ENCODE measurements around the gene PARVG. TPM values are rescaled to one million over a fixed set of nuclear protein-coding genes. Genes with fewer than 3 reads are reported as not detected.

Gene PARVG, protein sequence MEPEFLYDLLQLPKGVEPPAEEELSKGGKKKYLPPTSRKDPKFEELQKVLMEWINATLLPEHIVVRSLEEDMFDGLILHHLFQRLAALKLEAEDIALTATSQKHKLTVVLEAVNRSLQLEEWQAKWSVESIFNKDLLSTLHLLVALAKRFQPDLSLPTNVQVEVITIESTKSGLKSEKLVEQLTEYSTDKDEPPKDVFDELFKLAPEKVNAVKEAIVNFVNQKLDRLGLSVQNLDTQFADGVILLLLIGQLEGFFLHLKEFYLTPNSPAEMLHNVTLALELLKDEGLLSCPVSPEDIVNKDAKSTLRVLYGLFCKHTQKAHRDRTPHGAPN
- total RNA-seq (10 to 100 TPM; 56.0 to 57.4 TPM), polyA plus RNA-seq (94.4 TPM)

DNA sequence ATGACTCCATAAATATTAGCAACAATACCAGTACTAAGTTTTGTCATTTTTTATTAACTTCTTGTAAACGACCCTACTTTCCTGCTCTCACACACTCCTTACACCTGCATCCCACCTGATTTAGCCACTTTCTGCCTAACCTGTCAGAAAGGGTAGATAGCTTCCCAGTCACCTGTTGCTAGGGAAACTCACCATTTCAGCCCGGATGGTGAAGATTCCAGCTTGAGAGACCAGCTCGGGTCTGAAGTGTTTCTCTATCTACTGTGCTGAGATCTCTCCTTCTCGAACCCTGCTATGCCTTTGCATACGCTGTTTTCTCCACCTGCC lies at the start of gene PARVG:
PARVG (plus strand) TSS at position 220 of the 327 bp plus-strand sequence. CDS start 2,405 bp downstream, outside the sequence.
- Histone ChIP-seq H3K27ac (ENCODE audit: low read depth, low read length) (peak within 1 kb of the TSS; percentile 73), H3K36me3 (ENCODE audit: insufficient read depth, low read length) (peaks cover 11% of the 10 kb centered on the region), H3K9me3 (ENCODE audit: low read length) (no peaks in the 10 kb centered on the region), H3K27me3 (ENCODE audit: insufficient read depth, low read length, poor library complexity, severe bottlenecking) (no peaks in the 10 kb centered on the region), H3K4me3 (ENCODE audit: low read length) (peak within 1 kb of the TSS; percentile 61), H3K4me1 (ENCODE audit: insufficient read depth, low read length) (peaks cover 24% of the 10 kb centered on the region)
- ChIA-PET CTCF (interaction anchor here (0.7 to 0.9 kb wide), 3 partner anchors 9 to 187 kb away, joined by 3 to 4 read pairs (median 3); no protein-coding TSS in a partner anchor), POLR2A (interaction anchor here (0.6 to 1.5 kb wide), 6 partner anchors 8 to 487 kb away, joined by 3 to 6 read pairs (median 4); no protein-coding TSS in a partner anchor)
- no peaks in the 10 kb centered on the region for H3K9me3 Mint-ChIP-seq
- H3K36me3 Mint-ChIP-seq: peaks cover 0 to 33% (median 2%) of the 10 kb centered on the region in 3 donors
- H3K4me3 Mint-ChIP-seq: peak within 1 kb of the TSS; percentile 84 to 96 (median 90)
- H3K4me1 Mint-ChIP-seq: peaks cover 21 to 43% (median 24%) of the 10 kb centered on the region in 3 donors
- peak within 1 kb of the TSS; percentile 94 to 99 (median 98) for H3K27ac Mint-ChIP-seq
- H3K27me3 Mint-ChIP-seq: no peaks in the 10 kb centered on the region
- DNase-seq: peak in 4 of 5 donors; percentile 37 to 70 (median 66)

DNA sequence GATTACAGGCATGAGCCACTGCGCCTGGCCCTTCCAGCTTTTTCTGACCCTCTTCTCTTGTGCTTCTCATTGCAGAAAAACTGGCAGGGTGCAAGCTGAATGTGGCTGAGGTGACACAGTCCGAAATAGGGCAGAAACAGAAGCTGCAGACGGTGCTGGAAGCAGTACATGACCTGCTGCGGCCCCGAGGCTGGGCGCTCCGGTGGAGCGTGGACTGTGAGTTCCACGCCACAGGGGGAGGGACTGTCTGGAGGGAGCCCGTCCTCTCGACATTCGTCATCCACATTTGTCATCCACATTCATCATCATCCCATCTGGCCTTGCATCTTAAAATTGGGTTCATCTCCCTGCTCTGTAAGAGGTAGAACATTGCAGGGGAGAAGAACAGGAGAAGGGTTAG lies 49.3 kb upstream of the PARVG start:
- H3K4me3 ChIP-seq (ENCODE audit: low read length): no peak overlapping the region
- Mint-ChIP-seq H3K27ac (peak overlapping the region in 1 of 8 donors; percentile 28), H3K27me3 (peaks cover 0 to 6% of the 10 kb centered on the region in 2 donors), H3K4me3 (no peak overlapping the region), H3K4me1 (no peaks in the 10 kb centered on the region), H3K9me3 (peaks cover 8 to 13% (median 9%) of the 10 kb centered on the region in 5 donors), H3K36me3 (peaks cover 15 to 53% (median 21%) of the 10 kb centered on the region in 3 donors)
- no peaks in the 10 kb centered on the region for H3K9me3 ChIP-seq (ENCODE audit: low read length)
- ChIA-PET POLR2A (no interaction called here), CTCF (no interaction called here)
- no peaks in the 10 kb centered on the region for H3K27me3 ChIP-seq (ENCODE audit: insufficient read depth, low read length, poor library complexity, severe bottlenecking)
- no peak for DNase-seq
- no peaks in the 10 kb centered on the region for H3K4me1 ChIP-seq (ENCODE audit: insufficient read depth, low read length)
- H3K27ac ChIP-seq (ENCODE audit: low read depth, low read length): no peak overlapping the region
- H3K36me3 ChIP-seq (ENCODE audit: insufficient read depth, low read length): no peaks in the 10 kb centered on the region

DNA sequence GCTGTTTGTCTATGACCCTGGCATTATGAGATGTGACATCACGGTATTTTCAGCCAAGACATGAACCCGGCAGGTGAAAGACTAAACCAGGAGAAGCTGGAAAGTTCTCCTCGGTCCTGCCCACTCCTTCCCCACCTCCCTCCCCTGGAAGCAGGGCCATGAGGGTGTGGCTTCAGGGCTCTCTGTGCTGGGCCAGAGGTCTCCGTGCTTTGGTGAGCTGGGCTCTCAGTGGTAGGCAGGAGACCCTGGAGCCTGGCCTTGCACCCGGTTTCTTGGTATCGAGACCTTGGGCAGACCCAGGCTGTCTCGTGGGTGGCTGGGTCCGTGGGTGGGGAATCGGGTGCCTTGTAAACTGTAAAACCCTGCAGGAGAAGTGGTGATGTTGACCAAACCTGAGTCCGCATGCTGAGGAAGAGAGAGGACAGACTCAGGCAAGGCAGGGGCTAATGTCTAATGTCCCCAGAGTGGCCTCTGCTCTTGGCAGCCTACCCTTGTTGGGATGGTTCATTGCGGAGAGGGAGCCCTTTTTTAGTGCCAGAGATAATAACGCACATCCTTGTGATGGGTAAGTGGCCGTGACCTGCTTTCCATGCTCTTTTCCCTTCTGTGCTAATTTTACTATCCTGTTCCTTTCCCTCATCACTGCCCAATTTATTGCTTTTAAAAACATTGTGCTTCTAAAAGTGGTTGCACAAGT lies 48.6 kb upstream of the PARVG start:
- no peak for DNase-seq
- peaks cover 0 to 6% of the 10 kb centered on the region in 2 donors for H3K27me3 Mint-ChIP-seq

DNA sequence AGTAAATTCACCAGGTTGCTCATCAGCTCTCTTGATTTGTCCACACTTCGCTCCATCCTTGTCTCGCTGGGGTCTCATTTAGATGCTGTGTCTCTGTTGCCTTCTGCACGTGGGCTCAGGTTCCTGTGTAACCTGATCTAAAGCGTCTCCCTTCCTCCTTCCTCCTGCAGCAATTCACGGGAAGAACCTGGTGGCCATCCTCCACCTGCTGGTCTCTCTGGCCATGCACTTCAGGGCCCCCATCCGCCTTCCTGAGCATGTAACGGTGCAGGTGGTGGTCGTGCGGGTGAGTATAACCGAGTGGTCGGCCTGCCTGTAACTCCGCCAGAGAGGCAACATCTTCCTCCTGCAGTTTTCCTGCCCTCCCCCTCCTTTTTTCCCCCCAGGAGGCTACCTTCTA lies 48.0 kb upstream of the PARVG start:
- no peaks in the 10 kb centered on the region for H3K4me1 ChIP-seq (ENCODE audit: insufficient read depth, low read length)
- H3K4me3 ChIP-seq (ENCODE audit: low read length): no peak overlapping the region
- no peaks in the 10 kb centered on the region for H3K36me3 ChIP-seq (ENCODE audit: insufficient read depth, low read length)
- ChIA-PET POLR2A (no interaction called here), CTCF (no interaction called here)
- H3K27ac ChIP-seq (ENCODE audit: low read depth, low read length): no peak overlapping the region
- Mint-ChIP-seq H3K4me1 (no peaks in the 10 kb centered on the region), H3K4me3 (peak overlapping the region in 1 of 7 donors; percentile 79), H3K27me3 (peaks cover 0 to 4% of the 10 kb centered on the region in 2 donors), H3K36me3 (peaks cover 18 to 59% (median 24%) of the 10 kb centered on the region in 3 donors), H3K9me3 (peaks cover 3 to 11% (median 5%) of the 10 kb centered on the region in 5 donors), H3K27ac (no peak overlapping the region)
- no peaks in the 10 kb centered on the region for H3K27me3 ChIP-seq (ENCODE audit: insufficient read depth, low read length, poor library complexity, severe bottlenecking)
- no peak for DNase-seq
- H3K9me3 ChIP-seq (ENCODE audit: low read length): no peaks in the 10 kb centered on the region

More for the DNA sequence above, 48.6 kb upstream of the PARVG start:
- POLR2A ChIA-PET: no interaction called here
- Mint-ChIP-seq H3K9me3 (peaks cover 6 to 9% (median 8%) of the 10 kb centered on the region in 5 donors), H3K4me1 (no peaks in the 10 kb centered on the region), H3K36me3 (peaks cover 20 to 56% (median 22%) of the 10 kb centered on the region in 3 donors), H3K27ac (no peak overlapping the region), H3K4me3 (no peak overlapping the region)
- Histone ChIP-seq H3K4me3 (ENCODE audit: low read length) (no peak overlapping the region), H3K36me3 (ENCODE audit: insufficient read depth, low read length) (no peaks in the 10 kb centered on the region), H3K9me3 (ENCODE audit: low read length) (no peaks in the 10 kb centered on the region), H3K4me1 (ENCODE audit: insufficient read depth, low read length) (no peaks in the 10 kb centered on the region), H3K27ac (ENCODE audit: low read depth, low read length) (no peak overlapping the region), H3K27me3 (ENCODE audit: insufficient read depth, low read length, poor library complexity, severe bottlenecking) (no peaks in the 10 kb centered on the region)
- CTCF ChIA-PET: no interaction called here

DNA sequence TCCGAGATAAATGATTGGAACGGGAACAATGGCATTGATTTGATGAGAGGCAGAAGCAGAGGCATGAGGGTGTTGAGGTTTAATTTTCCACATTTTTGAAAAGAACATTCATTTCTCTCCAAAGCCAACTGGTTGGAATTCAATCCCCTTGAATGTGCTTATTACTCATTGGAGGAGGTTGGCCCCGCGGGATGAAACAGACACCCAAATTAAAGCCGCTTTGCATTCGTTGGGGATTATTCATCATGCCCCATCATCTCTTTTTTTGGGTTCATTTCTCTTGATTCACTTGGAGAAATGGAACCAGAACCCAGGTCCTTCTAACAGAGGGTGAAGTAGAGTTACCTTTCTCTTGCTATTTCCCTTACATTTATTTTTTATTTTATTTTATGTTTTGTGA lies 47.6 kb upstream of the PARVG start:
- CTCF ChIA-PET: no interaction called here
- peaks cover 0 to 4% of the 10 kb centered on the region in 2 donors for H3K27me3 Mint-ChIP-seq
- no peak overlapping the region for H3K27ac Mint-ChIP-seq
- H3K4me1 Mint-ChIP-seq: no peaks in the 10 kb centered on the region
- POLR2A ChIA-PET: no interaction called here
- no peak overlapping the region for H3K4me3 ChIP-seq (ENCODE audit: low read length)
- peaks cover 18 to 63% (median 27%) of the 10 kb centered on the region in 3 donors for H3K36me3 Mint-ChIP-seq
- no peaks in the 10 kb centered on the region for H3K27me3 ChIP-seq (ENCODE audit: insufficient read depth, low read length, poor library complexity, severe bottlenecking)
- peaks cover 3 to 12% (median 5%) of the 10 kb centered on the region in 5 donors for H3K9me3 Mint-ChIP-seq
- H3K4me3 Mint-ChIP-seq: no peak overlapping the region
- DNase-seq: no peak
- no peaks in the 10 kb centered on the region for H3K9me3 ChIP-seq (ENCODE audit: low read length)
- H3K36me3 ChIP-seq (ENCODE audit: insufficient read depth, low read length): no peaks in the 10 kb centered on the region
- no peak overlapping the region for H3K27ac ChIP-seq (ENCODE audit: low read depth, low read length)
- H3K4me1 ChIP-seq (ENCODE audit: insufficient read depth, low read length): no peaks in the 10 kb centered on the region

DNA sequence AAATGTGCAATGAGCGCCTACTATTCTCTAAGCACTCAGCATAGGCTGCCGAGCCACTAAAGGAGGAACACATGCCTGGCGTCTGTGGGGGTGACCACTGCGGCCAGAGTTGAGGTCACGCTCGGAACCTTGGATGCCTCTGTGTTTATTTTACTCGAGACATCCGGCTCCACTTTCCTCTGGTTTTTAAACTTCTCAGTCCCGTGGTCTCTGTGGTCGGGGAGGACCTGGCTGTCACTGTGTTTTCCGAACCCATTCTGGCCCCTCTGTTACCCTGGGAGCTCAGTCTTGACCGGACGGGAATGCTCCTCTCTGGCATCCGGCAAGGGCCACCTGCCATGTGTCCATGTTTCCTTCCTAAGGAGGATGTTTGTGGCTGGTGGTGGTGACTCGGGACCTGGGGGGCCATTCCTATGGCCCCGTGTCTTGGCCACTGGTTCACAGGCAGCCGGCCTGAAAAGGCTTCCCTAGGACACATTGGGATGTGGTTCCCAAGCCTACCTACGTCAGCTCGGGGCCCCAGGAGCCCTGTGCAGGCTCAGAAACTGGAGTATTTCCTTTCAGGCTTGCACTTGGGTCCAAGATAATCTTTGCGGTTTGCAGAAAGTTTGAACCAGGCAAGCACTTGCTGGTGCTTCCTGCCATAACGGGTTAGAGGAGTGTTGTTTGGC lies 46.7 kb upstream of the PARVG start:
- Histone ChIP-seq H3K9me3 (ENCODE audit: low read length) (no peaks in the 10 kb centered on the region), H3K4me1 (ENCODE audit: insufficient read depth, low read length) (no peaks in the 10 kb centered on the region), H3K36me3 (ENCODE audit: insufficient read depth, low read length) (no peaks in the 10 kb centered on the region), H3K4me3 (ENCODE audit: low read length) (no peak overlapping the region), H3K27me3 (ENCODE audit: insufficient read depth, low read length, poor library complexity, severe bottlenecking) (no peaks in the 10 kb centered on the region), H3K27ac (ENCODE audit: low read depth, low read length) (no peak overlapping the region)
- Mint-ChIP-seq H3K4me3 (no peak overlapping the region), H3K27ac (no peak overlapping the region), H3K4me1 (no peaks in the 10 kb centered on the region), H3K27me3 (peaks cover 0 to 4% of the 10 kb centered on the region in 2 donors), H3K36me3 (peaks cover 18 to 70% (median 27%) of the 10 kb centered on the region in 3 donors), H3K9me3 (peaks cover 3 to 12% (median 5%) of the 10 kb centered on the region in 5 donors)
- DNase-seq: no peak
- ChIA-PET POLR2A (no interaction called here), CTCF (no interaction called here)

DNA sequence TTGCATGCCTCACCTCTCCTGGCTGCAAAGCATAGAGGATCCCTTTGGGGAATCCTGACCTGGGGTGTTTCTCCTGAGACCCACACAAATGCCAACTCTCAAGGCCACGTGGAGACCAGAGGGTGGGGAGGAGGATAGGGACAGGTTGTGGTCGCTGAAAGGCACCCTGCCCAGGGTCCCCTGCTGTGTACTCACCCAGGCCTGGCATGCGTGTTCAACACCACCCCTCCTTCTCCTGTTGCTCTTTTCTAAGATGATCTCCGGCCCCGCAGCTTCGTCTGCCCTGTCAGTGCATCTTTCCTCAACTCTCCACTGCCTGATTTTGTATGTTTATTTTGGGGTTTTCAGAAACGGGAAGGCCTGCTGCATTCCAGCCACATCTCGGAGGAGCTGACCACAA lies 44.6 kb upstream of the PARVG start:
- Mint-ChIP-seq H3K4me3 (no peak overlapping the region), H3K27ac (peak overlapping the region in 1 of 8 donors; percentile 51), H3K36me3 (peaks cover 18 to 76% (median 30%) of the 10 kb centered on the region in 3 donors), H3K9me3 (peaks cover 3 to 12% (median 5%) of the 10 kb centered on the region in 5 donors), H3K4me1 (no peaks in the 10 kb centered on the region), H3K27me3 (peaks cover 0 to 2% of the 10 kb centered on the region in 2 donors)
- ChIA-PET POLR2A (no interaction called here), CTCF (interaction anchor here (1.2 kb wide), 1 partner anchor 143 kb away, joined by 3 read pairs; no protein-coding TSS in a partner anchor)
- DNase-seq: no peak
- Histone ChIP-seq H3K9me3 (ENCODE audit: low read length) (no peaks in the 10 kb centered on the region), H3K4me3 (ENCODE audit: low read length) (no peak overlapping the region), H3K27ac (ENCODE audit: low read depth, low read length) (no peak overlapping the region), H3K27me3 (ENCODE audit: insufficient read depth, low read length, poor library complexity, severe bottlenecking) (no peaks in the 10 kb centered on the region), H3K36me3 (ENCODE audit: insufficient read depth, low read length) (no peaks in the 10 kb centered on the region), H3K4me1 (ENCODE audit: insufficient read depth, low read length) (no peaks in the 10 kb centered on the region)

All from CD8-positive, alpha-beta memory T cell (primary cell).